VCaP (cell line): Measurements from ENCODE around the gene FRMD5.

ENCODE experiments used
- H3K27ac ChIP-seq: fragments of 450-650 bp; 2 replicates; pipeline ENCODE4 v1.5.1; 2017
- TF ChIP-seq, protein P1 (sequence below): fragments of 450-650 bp; conservative IDR thresholded peaks from 2 replicates; pipeline ENCODE4 v1.5.1; 2017; ENCODE audit warnings: mild to moderate bottlenecking, moderate library complexity

The FRMD5 gene

DNA sequence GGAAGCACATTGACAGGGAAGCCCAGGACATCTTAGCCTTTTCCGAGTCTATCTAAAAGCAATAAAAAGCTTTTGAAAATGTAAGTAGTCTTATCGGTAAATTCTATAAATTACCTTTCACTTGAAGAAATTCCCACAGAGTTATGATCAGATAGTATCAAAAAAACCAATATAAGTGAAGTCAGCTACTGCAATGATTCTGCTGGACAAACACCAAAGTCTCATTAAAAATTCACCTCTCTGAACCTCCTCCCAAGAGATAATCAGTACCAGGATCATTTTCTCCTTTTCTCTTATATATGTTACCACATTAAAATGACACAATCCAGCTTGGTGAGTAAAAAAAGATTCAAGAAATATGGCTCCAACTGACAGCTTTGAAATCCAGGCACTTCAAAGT is 69.2 kb downstream of the FRMD5 start:
- TF ChIP-seq, protein P1, sequence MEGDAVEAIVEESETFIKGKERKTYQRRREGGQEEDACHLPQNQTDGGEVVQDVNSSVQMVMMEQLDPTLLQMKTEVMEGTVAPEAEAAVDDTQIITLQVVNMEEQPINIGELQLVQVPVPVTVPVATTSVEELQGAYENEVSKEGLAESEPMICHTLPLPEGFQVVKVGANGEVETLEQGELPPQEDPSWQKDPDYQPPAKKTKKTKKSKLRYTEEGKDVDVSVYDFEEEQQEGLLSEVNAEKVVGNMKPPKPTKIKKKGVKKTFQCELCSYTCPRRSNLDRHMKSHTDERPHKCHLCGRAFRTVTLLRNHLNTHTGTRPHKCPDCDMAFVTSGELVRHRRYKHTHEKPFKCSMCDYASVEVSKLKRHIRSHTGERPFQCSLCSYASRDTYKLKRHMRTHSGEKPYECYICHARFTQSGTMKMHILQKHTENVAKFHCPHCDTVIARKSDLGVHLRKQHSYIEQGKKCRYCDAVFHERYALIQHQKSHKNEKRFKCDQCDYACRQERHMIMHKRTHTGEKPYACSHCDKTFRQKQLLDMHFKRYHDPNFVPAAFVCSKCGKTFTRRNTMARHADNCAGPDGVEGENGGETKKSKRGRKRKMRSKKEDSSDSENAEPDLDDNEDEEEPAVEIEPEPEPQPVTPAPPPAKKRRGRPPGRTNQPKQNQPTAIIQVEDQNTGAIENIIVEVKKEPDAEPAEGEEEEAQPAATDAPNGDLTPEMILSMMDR = no peak

DNA sequence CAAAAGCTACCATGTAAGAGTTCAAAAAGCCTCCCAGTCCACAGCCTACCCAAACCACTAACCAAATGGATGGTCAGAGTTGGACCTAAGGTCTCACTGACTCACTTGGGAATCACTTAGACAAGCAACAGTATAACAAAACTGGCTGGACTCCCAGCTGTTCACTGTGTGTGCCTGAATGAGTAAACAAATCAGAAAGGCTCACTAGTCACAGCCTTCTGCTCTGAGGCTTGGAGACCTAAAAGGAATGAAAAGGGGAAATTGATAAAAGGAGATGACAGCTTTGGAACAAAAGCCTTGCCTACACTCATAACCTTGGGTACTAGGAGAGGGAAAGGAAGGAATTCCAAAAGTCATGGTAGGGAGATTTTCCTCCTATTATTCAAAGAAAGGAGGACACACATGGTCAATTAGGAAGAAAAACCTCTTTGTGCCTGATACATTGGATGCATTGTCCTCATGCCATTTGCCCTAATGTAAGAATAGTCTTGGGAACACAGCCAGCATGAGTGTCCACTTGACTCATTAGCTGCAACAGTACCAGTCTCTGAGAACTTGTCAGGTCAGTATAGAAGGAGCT is 92.3 kb downstream of the FRMD5 start:
- TF ChIP-seq, protein P1 = no peak
- H3K27ac ChIP-seq = peak overlapping the region; percentile 66

More for the DNA sequence above, 69.2 kb downstream of the FRMD5 start:
- H3K27ac ChIP-seq = no peak overlapping the region

DNA sequence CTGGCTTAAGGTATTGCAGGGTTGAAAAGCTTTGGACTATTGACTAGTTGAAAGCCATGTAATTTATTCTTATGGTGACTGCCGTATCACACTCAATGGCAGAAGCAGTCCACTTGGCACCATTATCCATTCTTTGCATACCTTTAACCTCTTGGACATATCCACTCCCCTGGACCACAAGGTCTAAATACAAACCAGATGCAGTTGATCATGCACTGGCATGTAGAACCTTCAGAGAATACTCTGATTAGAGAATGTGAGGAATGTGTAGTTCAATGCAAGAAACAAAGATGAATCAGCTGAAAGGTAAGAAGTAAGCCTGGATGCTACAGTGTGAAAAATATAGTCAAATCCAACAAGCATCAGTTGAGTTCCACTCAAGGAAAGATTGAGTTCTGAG is 93.1 kb downstream of the FRMD5 start:
- peak overlapping the region; percentile 66 for H3K27ac ChIP-seq
- TF ChIP-seq, protein P1 = no peak

DNA sequence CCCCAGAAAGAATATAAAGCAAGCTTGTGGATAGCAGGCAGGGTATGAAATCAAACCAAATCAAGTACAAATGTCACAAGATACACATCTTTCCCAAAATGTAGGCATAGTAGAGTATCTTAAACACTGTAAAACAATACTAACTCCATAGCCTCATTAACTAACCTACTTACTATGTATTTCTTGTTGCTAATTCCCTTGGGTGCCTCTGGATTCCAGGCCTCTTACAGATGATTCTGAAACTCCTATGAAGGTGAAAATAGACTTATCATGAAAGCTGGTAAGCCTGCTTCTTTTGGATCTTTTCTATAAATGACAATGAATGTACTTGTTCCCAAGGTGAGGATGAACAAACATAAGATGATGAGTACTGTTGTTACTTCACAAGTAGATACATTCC is 93.8 kb downstream of the FRMD5 start:
- TF ChIP-seq, protein P1 = no peak
- no peak overlapping the region for H3K27ac ChIP-seq

DNA sequence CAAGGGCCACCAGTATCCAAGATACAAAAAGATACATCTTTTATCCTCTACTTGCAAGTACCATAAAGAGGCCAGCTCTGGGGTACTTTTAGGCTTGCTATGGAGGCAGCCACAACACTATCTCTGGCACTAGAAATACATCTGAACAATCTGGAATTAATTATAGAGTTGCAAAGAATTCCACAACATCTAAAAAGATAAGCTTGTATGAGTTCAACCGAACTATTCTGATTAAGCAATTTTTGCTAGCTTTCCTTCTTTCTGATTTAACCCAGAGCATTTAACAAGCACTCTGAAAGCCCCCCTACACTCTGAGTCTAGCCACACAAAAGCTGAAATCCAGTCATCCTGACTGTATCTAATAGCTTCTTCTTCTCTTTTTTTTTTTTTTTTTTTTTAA is 95.4 kb downstream of the FRMD5 start:
- no peak overlapping the region for H3K27ac ChIP-seq
- TF ChIP-seq, protein P1 = no peak

DNA sequence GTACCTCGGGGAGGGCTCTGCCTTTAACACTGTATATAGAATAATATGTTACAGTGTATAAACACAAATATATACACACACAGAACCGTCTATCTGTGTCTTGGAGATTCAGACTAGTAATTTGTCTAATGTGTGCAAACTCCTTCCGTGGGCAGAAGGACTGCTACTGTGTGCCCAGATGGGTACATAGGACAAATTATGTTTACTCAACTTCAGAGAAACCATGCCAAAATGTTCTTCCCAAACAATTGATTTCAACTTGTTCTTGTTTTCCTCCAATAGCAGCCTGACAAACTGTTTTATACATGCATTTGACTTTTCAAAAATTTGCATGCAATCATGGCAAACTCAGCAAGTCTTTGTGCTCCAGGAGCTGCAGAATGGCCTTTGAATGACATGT is 97.5 kb downstream of the FRMD5 start:
- TF ChIP-seq, protein P1 = no peak
- H3K27ac ChIP-seq = peak overlapping the region; percentile 40

DNA sequence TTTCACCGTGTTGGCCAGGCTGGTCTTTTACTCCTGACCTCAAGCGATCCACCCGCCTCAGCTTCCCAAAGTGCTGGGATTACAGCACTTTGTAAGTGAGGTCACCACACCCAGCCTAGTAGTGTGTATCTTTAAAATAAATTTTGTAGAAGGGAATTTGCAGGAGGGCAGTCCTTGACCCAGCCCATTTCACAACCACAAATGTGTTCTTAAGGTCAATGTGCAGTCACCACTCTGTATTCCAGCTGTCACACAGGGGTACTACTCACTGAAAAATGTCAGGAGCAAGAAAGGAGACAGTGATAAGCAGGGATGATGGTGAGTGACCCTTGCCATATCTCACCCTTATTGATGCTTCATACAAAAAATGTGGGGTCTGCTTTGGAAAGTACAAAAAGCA is 98.5 kb downstream of the FRMD5 start:
- H3K27ac ChIP-seq = peak overlapping the region; percentile 40

More for the DNA sequence above, 98.5 kb downstream of the FRMD5 start:
- TF ChIP-seq, protein P1 = no peak
